ENCODE measurements around the gene JAKMIP1. TPM values are rescaled to one million over a fixed set of nuclear protein-coding genes. Genes with fewer than 3 reads are reported as not detected.

JAKMIP1 gene
- total RNA-seq, 1 experiment from 2014 or later, result not detected

DNA sequence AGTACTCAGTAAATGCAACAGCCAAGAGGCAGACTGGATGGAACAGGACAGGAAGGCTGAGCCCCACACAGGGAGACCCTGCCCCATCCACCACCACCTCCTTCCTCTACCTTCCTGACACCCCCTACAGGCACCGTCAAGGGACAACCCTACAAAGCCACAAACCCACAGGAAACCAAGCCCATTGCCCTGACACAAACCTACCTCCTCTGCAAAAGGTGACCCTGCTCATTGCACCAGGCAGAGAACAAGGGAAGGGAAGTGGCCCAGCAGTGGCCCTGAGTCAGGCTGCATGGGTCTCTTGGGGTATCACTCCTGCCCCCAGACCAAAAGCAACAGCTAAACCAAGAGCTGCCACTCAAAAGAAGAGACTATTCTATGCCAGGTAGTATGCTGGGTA is 21.0 kb downstream of the JAKMIP1 start:
- intact Hi-C loops (cut with micrococcal nuclease; ENCODE audit: unreplicated experiment), result no loop called here
- H3K36me3 Mint-ChIP-seq (ENCODE audit: insufficient read depth, unreplicated experiment), result no peaks in the 10 kb centered on the region
- no peak overlapping the region for H3K27ac Mint-ChIP-seq (ENCODE audit: unreplicated experiment)
- CTCF ChIA-PET, result no interaction called here
- no TSS peak for BruUV-seq (replicated peaks)
- TF ChIP-seq CTCF (IDR thresholded peaks at IDR 0.05; ENCODE audit: unreplicated experiment), result no peak
- peaks cover 54% of the 10 kb centered on the region for H3K27me3 Mint-ChIP-seq (ENCODE audit: unreplicated experiment)
- H3K4me1 Mint-ChIP-seq (ENCODE audit: low read depth, unreplicated experiment), result no peaks in the 10 kb centered on the region
- no peak for DNase-seq
- no peak overlapping the region for H3K4me3 Mint-ChIP-seq (ENCODE audit: low read depth, unreplicated experiment)
- H3K9me3 Mint-ChIP-seq (ENCODE audit: low read depth, unreplicated experiment), result no peaks in the 10 kb centered on the region

- no peak for TF ChIP-seq CTCF (IDR thresholded peaks at IDR 0.05; ENCODE audit: unreplicated experiment)
These were observed 21.6 kb downstream of the JAKMIP1 start for GRCh38 chr4:6178757-6179156.

GRCh38 chr4:6177587-6178197 is 22.7 kb downstream of the JAKMIP1 start:
- Mint-ChIP-seq H3K36me3 (ENCODE audit: insufficient read depth, unreplicated experiment) (no peaks in the 10 kb centered on the region), H3K4me1 (ENCODE audit: low read depth, unreplicated experiment) (no peaks in the 10 kb centered on the region), H3K27me3 (ENCODE audit: unreplicated experiment) (peaks cover 50% of the 10 kb centered on the region), H3K4me3 (ENCODE audit: low read depth, unreplicated experiment) (no peak overlapping the region), H3K27ac (ENCODE audit: unreplicated experiment) (no peak overlapping the region), H3K9me3 (ENCODE audit: low read depth, unreplicated experiment) (no peaks in the 10 kb centered on the region)
- intact Hi-C loops (cut with micrococcal nuclease; ENCODE audit: unreplicated experiment), result no loop called here
- no TSS peak for BruUV-seq (replicated peaks)
- DNase-seq, result no peak
- TF ChIP-seq CTCF (IDR thresholded peaks at IDR 0.05; ENCODE audit: unreplicated experiment), result no peak
- CTCF ChIA-PET, result no interaction called here

More at GRCh38 chr4:6178757-6179156, 21.6 kb downstream of the JAKMIP1 start:
- no TSS peak for BruUV-seq (replicated peaks)
- H3K4me1 Mint-ChIP-seq (ENCODE audit: low read depth, unreplicated experiment), result no peaks in the 10 kb centered on the region
- peaks cover 54% of the 10 kb centered on the region for H3K27me3 Mint-ChIP-seq (ENCODE audit: unreplicated experiment)
- no peak for DNase-seq
- no peak overlapping the region for H3K27ac Mint-ChIP-seq (ENCODE audit: unreplicated experiment)
- intact Hi-C loops (cut with micrococcal nuclease; ENCODE audit: unreplicated experiment), result no loop called here
- CTCF ChIA-PET, result no interaction called here
- H3K36me3 Mint-ChIP-seq (ENCODE audit: insufficient read depth, unreplicated experiment), result no peaks in the 10 kb centered on the region
- H3K9me3 Mint-ChIP-seq (ENCODE audit: low read depth, unreplicated experiment), result no peaks in the 10 kb centered on the region
- H3K4me3 Mint-ChIP-seq (ENCODE audit: low read depth, unreplicated experiment), result no peak overlapping the region

GRCh38 chr4:6175426-6175825 is 24.9 kb downstream of the JAKMIP1 start:
- H3K9me3 Mint-ChIP-seq (ENCODE audit: low read depth, unreplicated experiment), result no peaks in the 10 kb centered on the region

More at GRCh38 chr4:6175426-6175825, 24.9 kb downstream of the JAKMIP1 start:
- no peak for TF ChIP-seq CTCF (IDR thresholded peaks at IDR 0.05; ENCODE audit: unreplicated experiment)
- Mint-ChIP-seq H3K27ac (ENCODE audit: unreplicated experiment) (no peak overlapping the region), H3K36me3 (ENCODE audit: insufficient read depth, unreplicated experiment) (no peaks in the 10 kb centered on the region), H3K4me3 (ENCODE audit: low read depth, unreplicated experiment) (no peak overlapping the region), H3K27me3 (ENCODE audit: unreplicated experiment) (peaks cover 28% of the 10 kb centered on the region), H3K4me1 (ENCODE audit: low read depth, unreplicated experiment) (no peaks in the 10 kb centered on the region)
- intact Hi-C loops (cut with micrococcal nuclease; ENCODE audit: unreplicated experiment), result no loop called here
- CTCF ChIA-PET, result no interaction called here
- no peak for DNase-seq
- no TSS peak for BruUV-seq (replicated peaks)

Measured in Calu3 (cell line).